Measurements from ENCODE around the gene ARHGAP22.

Gene ARHGAP22

DNA sequence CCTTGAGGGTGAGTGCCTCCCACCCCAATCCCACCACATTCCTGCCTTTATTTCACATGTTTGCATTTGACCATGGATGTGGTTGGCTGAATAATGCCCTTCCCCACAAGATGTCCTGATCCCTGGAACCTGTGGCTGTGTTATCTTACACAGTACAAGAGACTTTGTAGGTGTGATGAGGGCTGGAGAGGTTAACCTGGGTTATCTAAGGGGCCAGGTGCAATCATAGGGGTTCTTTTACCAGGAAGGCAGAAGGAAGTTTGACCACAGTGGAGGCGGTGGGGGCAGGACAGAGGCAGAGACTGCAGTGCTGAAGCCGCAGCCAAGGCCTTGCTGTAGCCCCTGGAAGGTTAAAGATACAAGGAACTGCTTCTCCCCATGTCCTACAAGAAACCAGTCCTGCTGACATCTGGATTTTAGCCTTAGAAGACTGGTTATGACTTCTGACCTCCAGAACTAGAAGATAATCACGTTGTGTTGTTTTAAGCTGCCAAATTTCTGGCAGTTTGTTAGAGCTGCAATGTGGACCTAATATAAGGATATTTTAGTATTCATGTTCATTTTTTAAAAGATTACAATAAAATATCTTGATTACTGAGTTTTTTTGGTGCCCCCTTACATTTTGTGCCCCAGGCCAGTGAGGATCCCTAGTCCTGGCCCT lies 136.6 kb downstream of the ARHGAP22 start:
- no peak for DNase-seq (ENCODE audit: low read depth in 2 of 3, low spot score in 1 of 3)

DNA sequence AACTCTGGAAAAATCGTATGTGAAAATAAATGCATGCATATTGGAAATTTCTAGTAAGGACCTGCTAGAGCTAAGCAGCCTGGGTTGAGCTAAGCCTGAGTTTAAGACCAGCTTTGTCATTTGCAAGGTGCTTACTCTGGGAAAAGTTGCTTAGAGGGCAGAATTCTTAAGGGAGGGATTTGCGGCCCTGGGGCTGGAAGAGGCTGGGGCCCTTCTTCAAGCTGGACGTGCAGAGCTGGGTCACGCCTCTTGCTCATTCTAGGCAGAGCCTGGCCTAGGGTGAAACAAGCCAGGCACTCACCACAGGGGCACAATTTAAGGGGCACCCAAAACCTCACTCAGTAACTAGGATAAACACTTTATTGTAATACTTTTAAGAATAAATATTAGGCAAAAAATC lies 137.2 kb downstream of the ARHGAP22 start:
- no peak for DNase-seq (ENCODE audit: low read depth in 2 of 3, low spot score in 1 of 3)

GRCh38 chr10:48466611-48467240 lies 138.1 kb downstream of the ARHGAP22 start:
- no peak for DNase-seq (ENCODE audit: low read depth in 2 of 3, low spot score in 1 of 3)

DNA sequence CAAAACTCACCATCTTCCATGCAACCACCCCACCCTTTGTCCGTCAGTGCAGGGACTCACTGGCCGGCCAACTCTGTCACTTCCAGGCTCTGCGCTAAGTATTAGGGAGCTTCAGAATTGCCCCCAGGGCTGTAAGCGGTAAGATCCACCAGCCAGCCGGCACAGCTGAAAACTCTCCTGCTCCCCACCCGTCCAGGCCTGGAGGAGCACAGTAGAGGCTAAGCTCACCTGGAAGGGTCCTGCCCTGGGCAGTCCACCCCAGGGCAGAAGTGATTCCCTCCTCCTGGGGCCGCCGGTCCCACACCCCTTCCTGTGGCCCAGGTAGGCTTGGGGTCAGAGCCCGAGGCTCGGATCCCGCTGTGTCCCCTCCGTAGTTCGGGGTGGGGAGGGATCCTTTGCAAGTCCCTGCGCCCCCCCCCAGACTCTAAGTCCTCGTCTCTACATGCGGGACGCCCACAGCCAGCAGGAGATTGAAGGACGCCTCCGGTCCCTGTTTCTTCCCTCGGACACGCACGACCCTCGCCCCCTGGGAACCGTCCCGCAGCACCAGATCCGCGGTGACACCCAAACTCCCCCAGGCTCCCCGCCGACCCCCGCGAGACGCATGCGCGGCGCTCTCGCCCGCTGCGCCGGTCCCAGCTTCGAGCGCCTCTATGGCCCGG lies 138.9 kb downstream of the ARHGAP22 start:
- no peak for DNase-seq (ENCODE audit: low read depth in 2 of 3, low spot score in 1 of 3)

GRCh38 chr10:48464871-48465736 lies 139.8 kb downstream of the ARHGAP22 start:
- no peak for DNase-seq (ENCODE audit: low read depth in 2 of 3, low spot score in 1 of 3)

DNA sequence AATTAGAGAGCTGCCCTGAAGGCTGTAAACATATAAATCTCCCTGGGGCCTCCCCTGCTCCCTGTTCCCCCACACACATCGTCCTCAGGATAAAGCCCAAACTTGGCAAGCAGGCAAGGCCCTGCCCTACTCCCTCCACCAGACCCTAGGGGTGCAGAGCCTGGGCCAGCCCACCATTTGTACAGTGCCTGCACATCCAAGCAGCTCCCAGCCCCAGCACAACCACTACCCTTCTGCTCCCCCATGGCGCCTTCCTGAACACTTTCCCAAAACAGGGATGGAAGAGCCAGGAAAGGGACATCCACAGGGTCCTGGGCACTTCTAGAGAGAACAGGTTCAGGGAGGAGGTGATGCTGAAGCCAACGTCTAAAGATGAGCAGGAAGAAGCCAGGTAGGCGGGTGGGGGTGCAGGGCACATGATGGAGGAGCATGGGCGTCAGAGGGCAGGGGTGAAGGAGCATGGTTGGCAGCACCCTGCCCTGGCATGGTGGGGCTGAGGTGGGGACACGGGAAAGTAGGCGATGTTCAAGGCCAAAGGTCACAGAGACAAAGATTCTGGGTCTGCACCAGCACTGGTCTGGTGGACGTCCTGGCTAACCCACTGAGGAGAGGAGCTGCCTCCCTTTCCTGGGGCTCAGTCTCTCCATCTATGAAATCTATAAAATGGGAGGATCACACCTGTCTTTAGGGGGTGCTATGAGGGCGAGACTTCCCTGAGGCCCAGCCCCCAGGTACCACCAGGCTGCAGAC lies 140.6 kb downstream of the ARHGAP22 start:
- DNase-seq (ENCODE audit: low read depth in 2 of 3, low spot score in 1 of 3) = no peak

DNA sequence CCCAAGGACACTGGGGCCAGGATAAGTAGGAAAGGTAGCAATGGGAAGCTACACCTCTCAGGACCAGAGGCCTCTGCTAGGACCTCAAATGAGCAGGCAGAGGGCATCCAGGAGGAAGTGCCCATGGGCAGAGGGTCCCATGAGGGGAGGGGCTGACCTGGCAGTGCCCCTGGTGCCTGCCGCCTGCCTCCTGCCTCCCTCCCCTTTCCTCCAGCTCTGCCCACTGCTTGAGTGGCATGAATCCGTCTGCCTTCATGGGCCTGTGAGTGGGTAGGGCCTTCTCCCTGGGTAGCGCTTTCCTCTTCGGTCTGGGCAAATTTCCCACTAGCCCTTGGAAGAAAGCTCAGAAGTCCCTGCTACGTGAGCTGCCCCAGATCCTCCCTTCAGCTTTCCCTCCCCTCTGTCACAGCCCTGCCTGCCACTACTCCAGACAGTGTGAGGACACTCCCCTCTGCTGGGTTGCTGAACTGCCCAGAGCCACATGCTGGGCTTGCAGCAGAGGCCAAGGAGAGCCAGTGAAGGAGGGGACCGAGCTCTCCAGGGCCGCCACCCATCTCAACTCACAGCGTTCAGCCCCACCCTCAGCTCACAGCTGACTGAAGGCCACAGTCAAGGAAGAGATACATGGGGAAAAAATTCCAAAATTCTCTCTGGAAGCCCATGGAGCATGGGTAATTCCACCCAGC lies 141.4 kb downstream of the ARHGAP22 start:
- no peak for DNase-seq (ENCODE audit: low read depth in 2 of 3, low spot score in 1 of 3)

GRCh38 chr10:48462482-48463020 lies 142.3 kb downstream of the ARHGAP22 start:
- no peak for DNase-seq (ENCODE audit: low read depth in 2 of 3, low spot score in 1 of 3)

DNA sequence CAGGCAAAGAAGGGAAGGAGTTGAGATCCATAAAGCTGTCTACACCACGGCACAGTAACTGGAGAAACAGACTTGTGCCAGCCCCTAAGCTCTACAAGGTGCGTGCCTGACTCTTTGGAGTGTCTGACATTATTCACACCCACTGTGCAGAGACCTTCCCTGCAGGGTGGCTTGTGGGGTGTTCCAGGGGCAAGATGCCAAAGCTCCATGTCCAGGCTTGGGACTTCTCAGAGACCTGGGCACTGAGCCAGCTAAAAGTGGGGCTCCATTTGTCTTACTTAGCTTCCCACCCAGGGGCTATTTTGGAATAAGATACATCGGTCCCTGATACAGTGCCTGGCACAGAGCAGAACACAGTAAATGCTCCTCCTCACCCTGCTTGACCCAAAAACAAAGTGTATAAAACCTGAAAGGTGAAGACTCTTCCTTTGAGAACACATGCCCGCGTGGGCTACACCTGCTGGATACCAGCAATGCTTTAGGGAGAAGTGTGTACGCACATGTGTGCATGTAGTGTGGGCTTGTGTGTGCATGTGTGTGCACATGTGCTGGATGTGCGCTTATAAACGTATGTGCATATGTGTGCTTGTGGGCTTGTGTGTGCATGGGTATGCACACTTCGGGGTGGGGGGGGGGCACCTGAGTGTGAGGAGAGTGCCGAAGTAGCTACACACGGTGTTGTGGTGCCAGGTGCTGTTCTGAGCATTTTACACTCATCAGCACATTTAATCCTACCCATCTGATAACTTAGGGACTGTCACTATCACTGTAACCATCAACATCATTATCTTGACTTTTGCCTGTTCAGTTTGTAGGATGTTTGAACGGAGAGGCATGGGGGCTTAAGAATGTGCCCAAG lies 143.0 kb downstream of the ARHGAP22 start:
- DNase-seq (ENCODE audit: low read depth in 2 of 3, low spot score in 1 of 3) = no peak

DNA sequence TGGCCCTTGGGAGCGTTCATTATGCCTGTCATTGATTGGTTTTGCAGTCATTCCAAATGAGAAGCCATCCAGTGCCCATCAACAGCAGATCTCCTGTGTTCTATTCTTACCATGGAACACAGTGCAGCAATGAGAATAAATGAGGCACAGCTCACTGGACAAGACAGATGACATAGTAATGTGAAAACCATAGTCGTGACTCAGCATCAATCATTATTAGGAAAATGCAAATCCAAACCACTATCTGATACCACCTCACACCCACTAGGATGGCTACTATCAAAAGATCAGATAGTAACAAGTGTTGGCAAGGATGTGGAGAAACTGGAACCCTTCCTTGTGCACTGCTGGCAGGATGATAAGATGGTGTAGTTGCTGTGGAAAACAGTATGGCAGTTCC lies 144.7 kb downstream of the ARHGAP22 start:
- DNase-seq (ENCODE audit: low read depth in 2 of 3, low spot score in 1 of 3) = no peak

GRCh38 chr10:48459270-48460150 lies 145.4 kb downstream of the ARHGAP22 start:
- no peak for DNase-seq (ENCODE audit: low read depth in 2 of 3, low spot score in 1 of 3)

GRCh38 chr10:48458662-48459048 lies 146.2 kb downstream of the ARHGAP22 start:
- no peak for DNase-seq (ENCODE audit: low read depth in 2 of 3, low spot score in 1 of 3)

- DNase-seq (ENCODE audit: low read depth in 2 of 3, low spot score in 1 of 3) = no peak
Observed at GRCh38 chr10:48457949-48458661, 146.8 kb downstream of the ARHGAP22 start.

- no peak for DNase-seq (ENCODE audit: low read depth in 2 of 3, low spot score in 1 of 3)
Observed at GRCh38 chr10:48456808-48457761, 147.8 kb downstream of the ARHGAP22 start.

GRCh38 chr10:48456361-48456804 lies 148.5 kb downstream of the ARHGAP22 start:
- no peak for DNase-seq (ENCODE audit: low read depth in 2 of 3, low spot score in 1 of 3)

All from stimulated activated CD4-positive, alpha-beta T cell treated with anti-CD3 and anti-CD28 coated beads, Interleukin-12 subunit alpha, Interleukin-12 subunit beta, amount 100 ng/mL, for 48 hours (primary cell).